Measurements from ENCODE around the gene NRIP1.

The NRIP1 gene

DNA sequence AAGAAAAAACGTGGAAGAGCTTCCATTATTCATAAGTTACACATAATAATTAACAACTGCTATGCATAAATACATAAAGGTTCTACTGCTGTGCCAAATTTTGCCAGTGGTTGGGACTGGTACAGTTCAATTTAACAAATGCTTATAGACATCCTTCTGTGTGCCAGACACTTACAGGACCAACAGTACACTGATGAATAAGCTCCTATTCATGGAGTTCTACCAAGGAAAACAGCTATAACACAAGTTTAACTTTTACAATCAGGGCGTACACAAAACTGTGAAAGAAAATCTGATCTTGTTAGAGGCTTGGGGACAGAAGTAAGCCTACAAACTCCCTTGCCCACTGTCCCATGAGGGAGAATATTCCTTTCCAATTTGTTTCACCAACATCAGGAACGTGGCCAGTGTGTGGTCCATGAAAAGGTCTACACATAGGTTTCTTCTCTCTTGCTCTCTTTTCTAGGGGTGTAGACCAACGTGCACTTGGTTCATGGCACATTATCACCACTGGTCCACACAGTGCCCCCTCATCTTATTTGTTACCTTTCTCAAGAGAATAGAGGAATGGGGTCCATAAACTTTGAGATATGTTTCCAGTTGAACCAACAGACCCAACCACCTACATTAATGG is 10.1 kb downstream of the NRIP1 start:
- Histone ChIP-seq H3K4me3 (ENCODE audit: low read depth in 1 of 2, low read length in 1 of 2) (no peak overlapping the region), H3K27me3 (no peaks in the 10 kb centered on the region), H3K36me3 (no peaks in the 10 kb centered on the region), H3K4me1 (ENCODE audit: control insufficient read depth in 1 of 2, insufficient read depth in 1 of 2, low read depth in 1 of 2, low read length in 1 of 2) (peaks cover 32 to 64% of the 10 kb centered on the region in 2 experiments), H3K9me3 (no peaks in the 10 kb centered on the region), H3K27ac (no peak overlapping the region)
- TF ChIP-seq, protein P1, sequence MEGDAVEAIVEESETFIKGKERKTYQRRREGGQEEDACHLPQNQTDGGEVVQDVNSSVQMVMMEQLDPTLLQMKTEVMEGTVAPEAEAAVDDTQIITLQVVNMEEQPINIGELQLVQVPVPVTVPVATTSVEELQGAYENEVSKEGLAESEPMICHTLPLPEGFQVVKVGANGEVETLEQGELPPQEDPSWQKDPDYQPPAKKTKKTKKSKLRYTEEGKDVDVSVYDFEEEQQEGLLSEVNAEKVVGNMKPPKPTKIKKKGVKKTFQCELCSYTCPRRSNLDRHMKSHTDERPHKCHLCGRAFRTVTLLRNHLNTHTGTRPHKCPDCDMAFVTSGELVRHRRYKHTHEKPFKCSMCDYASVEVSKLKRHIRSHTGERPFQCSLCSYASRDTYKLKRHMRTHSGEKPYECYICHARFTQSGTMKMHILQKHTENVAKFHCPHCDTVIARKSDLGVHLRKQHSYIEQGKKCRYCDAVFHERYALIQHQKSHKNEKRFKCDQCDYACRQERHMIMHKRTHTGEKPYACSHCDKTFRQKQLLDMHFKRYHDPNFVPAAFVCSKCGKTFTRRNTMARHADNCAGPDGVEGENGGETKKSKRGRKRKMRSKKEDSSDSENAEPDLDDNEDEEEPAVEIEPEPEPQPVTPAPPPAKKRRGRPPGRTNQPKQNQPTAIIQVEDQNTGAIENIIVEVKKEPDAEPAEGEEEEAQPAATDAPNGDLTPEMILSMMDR (IDR thresholded peaks at IDR 0.05), result no peak

DNA sequence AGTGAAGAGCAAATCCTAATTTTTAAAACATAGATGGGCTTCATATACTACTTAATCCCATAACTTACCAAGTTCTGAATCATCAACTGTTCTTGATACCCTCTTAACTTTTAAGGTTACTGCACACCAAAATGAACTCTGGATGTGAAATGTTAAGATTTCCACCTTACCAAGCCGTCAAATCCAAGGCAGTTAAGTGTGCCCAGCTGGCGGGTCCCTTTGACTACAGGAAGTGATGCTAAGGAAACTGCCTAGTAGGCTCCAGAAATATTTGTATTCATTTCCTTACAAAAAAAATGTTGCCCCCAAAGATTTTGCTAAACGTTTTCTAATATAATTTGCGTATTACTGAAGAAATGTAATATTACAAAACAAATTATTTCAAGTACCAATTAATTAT is 10.7 kb downstream of the NRIP1 start:
- TF ChIP-seq, protein P1 (IDR thresholded peaks at IDR 0.05), result no peak
- H3K4me3 ChIP-seq (ENCODE audit: low read depth in 1 of 2, low read length in 1 of 2), result no peak overlapping the region
- H3K36me3 ChIP-seq, result no peaks in the 10 kb centered on the region
- H3K27me3 ChIP-seq, result no peaks in the 10 kb centered on the region
- peaks cover 27 to 58% of the 10 kb centered on the region in 2 experiments for H3K4me1 ChIP-seq (ENCODE audit: control insufficient read depth in 1 of 2, insufficient read depth in 1 of 2, low read depth in 1 of 2, low read length in 1 of 2)
- no peaks in the 10 kb centered on the region for H3K9me3 ChIP-seq
- no peak overlapping the region for H3K27ac ChIP-seq

DNA sequence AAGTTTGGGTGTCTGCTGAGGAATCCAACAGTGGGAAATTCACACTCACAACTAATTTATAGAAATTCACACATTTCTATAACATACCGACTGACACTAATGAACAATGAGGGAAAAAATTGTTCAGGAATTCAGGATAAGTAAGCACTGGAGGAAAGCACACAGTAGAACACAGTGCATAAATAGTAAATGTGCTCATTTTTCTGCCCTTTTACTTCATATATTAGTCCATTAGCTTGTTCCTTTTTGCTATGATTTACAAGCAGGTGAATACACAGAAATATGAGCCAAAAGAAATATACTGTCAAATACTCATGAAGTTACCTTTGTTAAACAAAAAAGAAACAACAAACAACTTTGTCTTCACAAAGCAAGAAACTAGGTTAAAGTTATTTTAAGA is 11.3 kb downstream of the NRIP1 start:
- no peaks in the 10 kb centered on the region for H3K9me3 ChIP-seq
- TF ChIP-seq, protein P1 (IDR thresholded peaks at IDR 0.05), result no peak
- H3K27me3 ChIP-seq, result no peaks in the 10 kb centered on the region
- H3K4me3 ChIP-seq (ENCODE audit: low read depth in 1 of 2, low read length in 1 of 2), result no peak overlapping the region
- H3K36me3 ChIP-seq, result no peaks in the 10 kb centered on the region
- H3K27ac ChIP-seq, result no peak overlapping the region
- H3K4me1 ChIP-seq (ENCODE audit: control insufficient read depth in 1 of 2, insufficient read depth in 1 of 2, low read depth in 1 of 2, low read length in 1 of 2), result peaks cover 27 to 55% of the 10 kb centered on the region in 2 experiments

DNA sequence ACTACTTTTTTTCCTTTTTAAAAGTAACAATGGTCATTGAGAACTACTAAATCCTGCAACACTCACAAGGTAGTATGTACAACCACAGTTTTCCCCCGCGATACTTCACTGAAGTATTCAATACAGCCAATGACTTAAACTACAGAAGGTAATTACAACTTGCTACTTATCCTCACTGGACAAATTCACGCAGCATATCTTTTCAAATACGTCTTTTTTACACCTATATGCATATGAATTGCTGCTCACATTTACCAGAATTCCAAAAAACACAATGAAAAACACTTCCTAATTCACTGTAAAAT is 12.4 kb downstream of the NRIP1 start:
- no peak overlapping the region for H3K27ac ChIP-seq
- TF ChIP-seq, protein P1 (IDR thresholded peaks at IDR 0.05), result no peak
- H3K36me3 ChIP-seq, result no peaks in the 10 kb centered on the region
- no peaks in the 10 kb centered on the region for H3K9me3 ChIP-seq
- H3K4me3 ChIP-seq (ENCODE audit: low read depth in 1 of 2, low read length in 1 of 2), result no peak overlapping the region
- H3K27me3 ChIP-seq, result no peaks in the 10 kb centered on the region
- peaks cover 22 to 50% of the 10 kb centered on the region in 2 experiments for H3K4me1 ChIP-seq (ENCODE audit: control insufficient read depth in 1 of 2, insufficient read depth in 1 of 2, low read depth in 1 of 2, low read length in 1 of 2)

DNA sequence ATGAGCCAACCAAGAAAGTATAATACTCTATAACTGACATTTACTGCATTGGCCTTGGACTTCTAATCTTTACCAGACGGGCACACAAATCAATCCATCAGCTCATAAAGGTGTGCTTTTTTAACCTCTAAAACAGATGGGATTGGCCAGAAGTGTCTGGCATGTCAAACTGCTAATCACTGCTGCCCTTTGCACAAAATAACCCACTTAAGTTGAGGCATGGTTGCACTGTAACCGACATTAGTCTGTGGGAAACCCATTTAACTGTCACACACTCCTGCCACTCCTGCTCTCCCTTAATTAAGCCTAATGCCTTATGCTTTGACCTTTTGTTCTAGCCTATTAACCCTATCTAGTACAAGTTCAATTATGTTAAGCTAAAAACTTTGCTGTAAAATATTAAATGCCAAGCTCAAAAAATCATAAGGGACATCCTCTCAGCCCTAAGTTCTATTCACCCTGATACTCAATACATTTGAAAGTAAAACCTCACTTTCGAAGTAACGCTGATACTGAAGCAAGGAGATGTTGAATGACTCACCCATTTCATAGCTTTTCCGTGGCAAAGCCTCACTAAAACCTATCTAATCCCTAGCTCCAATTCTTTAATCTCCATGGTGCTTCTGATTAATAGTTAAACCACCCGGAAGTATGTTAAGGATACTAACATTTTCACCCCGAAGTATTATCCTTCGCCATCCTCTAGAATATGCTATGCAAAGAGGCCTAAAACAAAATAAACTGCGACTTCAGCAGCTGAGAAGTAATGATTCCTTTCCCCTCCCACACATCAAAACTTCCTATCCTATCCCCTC is 12.9 kb downstream of the NRIP1 start:
- no peak overlapping the region for H3K27ac ChIP-seq
- no peaks in the 10 kb centered on the region for H3K36me3 ChIP-seq
- H3K4me1 ChIP-seq (ENCODE audit: control insufficient read depth in 1 of 2, insufficient read depth in 1 of 2, low read depth in 1 of 2, low read length in 1 of 2), result peaks cover 16 to 44% of the 10 kb centered on the region in 2 experiments
- H3K27me3 ChIP-seq, result no peaks in the 10 kb centered on the region
- no peaks in the 10 kb centered on the region for H3K9me3 ChIP-seq
- H3K4me3 ChIP-seq (ENCODE audit: low read depth in 1 of 2, low read length in 1 of 2), result no peak overlapping the region
- TF ChIP-seq, protein P1 (IDR thresholded peaks at IDR 0.05), result no peak
